ENCODE data around the gene DAP3.
"Not testable (repeated sequence)": the region's sequence is repeated elsewhere in the genome, so short reads cannot be mapped to it uniquely, and the experiment has no call there.

The DAP3 gene

DNA sequence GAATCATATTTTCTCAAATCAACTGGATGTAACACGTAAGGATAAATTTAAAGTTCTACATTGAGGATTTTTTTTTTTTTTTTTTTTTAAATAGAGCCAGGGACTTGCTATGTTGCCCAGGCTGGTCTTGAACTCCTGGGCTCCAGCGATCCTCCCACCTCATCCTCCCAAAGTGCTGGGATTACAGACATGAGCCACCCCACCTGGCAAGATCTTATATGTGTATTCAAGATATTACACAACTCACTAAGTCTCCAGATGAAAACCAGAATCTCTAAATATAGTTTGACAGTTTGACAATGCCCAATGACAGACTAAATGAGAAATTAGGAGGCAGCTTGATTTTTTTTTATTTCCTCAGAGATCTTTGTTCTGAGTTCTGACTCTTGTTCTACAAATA, 7.1 kb upstream of the DAP3 start:
- DNase-seq: peak in 6 of 56 donors; percentile 3 to 19 (median 4)

GRCh38 chr1:155687705-155688323, 1.1 kb upstream of the DAP3 start:
- peak in 12 of 56 donors; percentile 24 to 56 (median 42) for DNase-seq

DNA sequence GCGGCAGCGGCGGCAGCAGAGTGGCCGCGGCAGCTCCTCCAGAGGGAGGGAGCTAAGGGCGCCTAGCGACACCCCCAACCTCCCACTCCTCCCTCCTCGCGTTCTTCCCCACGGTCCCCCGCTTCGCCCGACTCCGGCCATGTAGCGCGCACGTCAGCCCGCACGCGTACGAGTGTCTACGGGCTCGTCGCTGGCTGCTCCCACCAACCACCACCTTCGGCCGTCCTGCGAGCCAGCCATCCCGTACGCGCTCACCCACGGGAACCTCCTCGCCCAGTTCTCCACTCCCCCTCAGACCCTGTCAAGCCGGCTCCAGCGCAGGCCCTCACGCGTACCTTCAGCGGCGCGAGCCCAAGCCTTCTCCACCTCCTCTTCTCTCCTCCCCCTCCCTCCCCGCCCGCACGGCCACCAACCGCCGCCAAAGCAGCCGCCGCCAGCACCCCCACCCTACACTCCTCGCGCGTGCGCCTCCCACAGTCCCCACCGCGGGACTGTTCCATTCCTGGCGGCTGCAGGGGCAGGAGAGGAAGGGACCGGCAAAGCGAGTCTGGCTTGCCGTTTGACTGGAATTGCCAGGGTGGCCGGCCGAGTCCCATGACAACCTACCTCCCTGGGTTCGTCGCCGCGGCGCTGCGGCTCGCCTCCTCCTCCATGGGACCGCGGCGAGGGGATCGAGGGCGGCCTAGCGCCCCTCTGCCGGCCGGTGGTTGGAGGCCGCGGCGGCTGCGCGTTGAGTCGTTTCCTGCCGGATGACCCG, 389 bp upstream of the DAP3 start, which contains the start of gene YY1AP1:
Gene YY1AP1, minus strand, starts transcription at position 451 of the 757 bp plus-strand sequence. CDS start 8,338 bp downstream, outside the sequence.
- peak in 55 of 56 donors; percentile 59 to 99 (median 91) for DNase-seq

GRCh38 chr1:155691992-155692528, 3.2 kb downstream of the DAP3 start:
- DNase-seq: no peak

GRCh38 chr1:155694167-155694566, 5.3 kb downstream of the DAP3 start:
- DNase-seq: no peak

DNA sequence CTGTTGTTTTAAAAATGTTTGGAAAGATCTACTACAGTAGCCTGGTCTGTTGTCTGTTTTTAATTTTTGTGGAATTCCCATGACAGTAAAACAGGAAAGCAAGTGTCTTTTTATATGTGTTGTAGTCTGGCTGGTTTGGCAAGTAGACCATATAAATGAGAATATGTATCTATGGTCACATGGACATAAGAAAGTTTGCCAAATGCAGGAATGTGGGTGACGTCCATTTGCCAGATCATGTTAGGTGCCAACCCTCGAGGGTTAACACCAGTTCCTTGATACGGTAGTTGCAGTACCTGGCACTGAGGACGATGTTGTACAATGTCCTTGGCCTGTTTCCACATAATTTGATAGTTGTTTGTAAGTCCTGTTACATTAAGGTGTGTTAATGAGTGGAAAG, 6.2 kb downstream of the DAP3 start:
- DNase-seq: no peak

- no peak for DNase-seq
Observed at GRCh38 chr1:155695608-155696007, 6.7 kb downstream of the DAP3 start.

GRCh38 chr1:155696524-155696923, 7.6 kb downstream of the DAP3 start:
- no peak for DNase-seq

- no peak for DNase-seq
Observed at GRCh38 chr1:155697046-155697445, 8.2 kb downstream of the DAP3 start.

GRCh38 chr1:155697616-155698015, 8.7 kb downstream of the DAP3 start:
- not testable (repeated sequence) for DNase-seq

GRCh38 chr1:155698382-155699038, 9.6 kb downstream of the DAP3 start:
- DNase-seq: no peak

DNA sequence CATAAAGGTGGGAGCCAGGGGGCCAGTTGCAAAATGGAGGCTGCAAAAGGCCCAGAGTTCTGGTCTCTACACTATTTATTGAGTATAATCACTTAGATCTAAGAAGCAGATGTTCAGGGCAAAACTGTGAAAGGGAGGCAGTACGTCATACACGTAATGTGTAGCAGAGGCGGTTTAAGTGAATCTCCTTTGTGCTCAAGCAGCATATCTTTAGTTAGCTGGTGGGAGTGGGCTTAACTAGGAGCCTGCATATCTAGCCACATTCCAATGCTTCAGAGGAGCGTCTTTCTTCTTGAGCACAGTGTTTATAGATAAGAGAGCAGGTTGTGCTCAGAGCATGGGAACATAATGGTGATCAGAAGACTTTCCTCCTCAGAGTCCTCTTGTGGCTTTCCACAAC, 10.2 kb downstream of the DAP3 start:
- not testable (repeated sequence) for DNase-seq

DNA sequence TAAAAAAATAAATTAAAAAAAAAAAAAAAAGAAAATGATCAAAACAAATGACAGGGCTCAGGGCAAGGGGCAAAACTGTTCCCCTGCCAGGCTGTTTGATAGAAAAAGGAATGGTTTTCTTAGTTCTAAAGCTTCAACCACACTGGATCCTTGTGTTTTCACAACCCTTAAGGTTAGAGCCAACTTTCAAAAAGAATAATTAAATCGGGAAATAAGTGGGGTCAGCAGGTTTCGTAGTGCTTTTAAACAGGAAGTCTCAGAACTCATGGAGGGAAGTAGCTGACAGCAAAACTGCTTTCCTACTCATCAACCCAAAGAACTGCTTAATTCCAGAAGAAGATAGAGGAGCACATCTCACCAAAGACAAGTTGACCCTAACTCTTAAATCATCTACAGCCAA, 12.8 kb downstream of the DAP3 start:
- not testable (repeated sequence) for DNase-seq

- no peak for DNase-seq
Observed at GRCh38 chr1:155703216-155703615, 14.3 kb downstream of the DAP3 start.

DNA sequence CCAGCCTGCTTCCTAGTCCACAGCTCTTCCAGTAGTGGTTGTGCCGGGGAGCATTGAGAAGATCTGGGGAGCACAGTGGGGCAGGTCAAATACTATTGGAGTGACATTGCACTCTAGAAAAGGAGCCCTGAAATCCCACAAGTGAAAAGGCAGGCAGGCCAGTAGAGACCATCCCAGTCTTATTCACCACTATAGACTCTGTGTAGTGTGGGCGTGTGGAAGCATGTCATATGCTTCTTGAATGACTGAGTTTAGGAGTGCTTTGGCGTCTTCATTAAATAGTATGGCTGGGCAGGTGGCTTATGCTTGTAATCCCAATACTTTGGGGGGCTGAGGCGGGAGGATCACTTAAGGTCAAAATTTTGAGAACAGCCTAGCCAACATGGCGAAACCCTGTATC, 15.5 kb downstream of the DAP3 start:
- DNase-seq: not testable (repeated sequence)

- DNase-seq: no peak
Observed at GRCh38 chr1:155706139-155706538, 17.2 kb downstream of the DAP3 start.

- no peak for DNase-seq
Observed at GRCh38 chr1:155709391-155709790, 20.5 kb downstream of the DAP3 start.

GRCh38 chr1:155711457-155711856, 22.6 kb downstream of the DAP3 start:
- not testable (repeated sequence) for DNase-seq

GRCh38 chr1:155712636-155713035, 23.7 kb downstream of the DAP3 start:
- DNase-seq: not testable (repeated sequence)

GRCh38 chr1:155713075-155713474, 24.2 kb downstream of the DAP3 start:
- DNase-seq: no peak

GRCh38 chr1:155715056-155715455, 26.2 kb downstream of the DAP3 start:
- DNase-seq: not testable (repeated sequence)

GRCh38 chr1:155715777-155716176, 26.9 kb downstream of the DAP3 start:
- DNase-seq: no peak

Measured in nucleus accumbens (tissue), 56 donors.